ENCODE data around the gene DOK3. TPM values are rescaled to one million over a fixed set of nuclear protein-coding genes. Genes with fewer than 3 reads are reported as not detected.

The DOK3 gene
- total and polyA plus RNA-seq, 10 of the 15 experiments (the other 5 are each of a cell fraction or from before 2014, with no cell fraction given), result 6.6 to 107 (median 52.1) TPM

DNA sequence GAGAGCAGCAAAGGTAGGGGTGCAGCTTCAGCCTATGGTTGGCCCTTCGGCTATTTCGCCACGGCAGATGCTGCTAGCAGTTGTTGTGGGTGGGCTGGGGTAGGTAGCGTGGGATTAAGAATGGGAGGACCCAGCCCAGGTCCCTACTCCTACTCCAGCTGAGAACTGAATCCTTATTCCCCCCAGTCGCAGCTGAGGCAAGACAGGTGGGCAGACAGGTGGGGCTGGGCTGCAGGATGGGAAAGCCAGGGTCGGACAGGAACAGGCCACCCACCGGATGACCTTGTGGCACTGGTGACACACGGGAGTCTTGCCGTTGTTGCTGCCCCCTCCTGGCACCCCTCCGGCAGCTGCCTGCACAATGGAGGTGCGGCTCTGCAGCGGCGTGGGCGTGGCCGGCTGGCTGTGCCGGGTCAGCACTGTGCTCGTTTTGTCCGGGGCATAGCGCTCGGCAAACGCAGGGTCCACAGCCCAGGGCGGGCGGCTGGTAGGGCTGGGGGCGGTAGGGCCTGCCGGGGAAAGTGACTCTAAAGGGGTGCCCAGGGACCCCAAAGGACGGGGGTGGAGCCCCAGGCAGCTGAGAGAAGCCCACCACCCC is 20.4 kb downstream of the DOK3 start:
- no peaks in the 10 kb centered on the region for H3K79me2 ChIP-seq (ENCODE audit: control insufficient read depth, insufficient read depth, low read length)
- H3K4me1 ChIP-seq (ENCODE audit: control insufficient read depth, insufficient read depth, low read length), result peaks cover 5% of the 10 kb centered on the region
- H3K9me3 ChIP-seq (replicated peaks; ENCODE audit: control insufficient read depth, insufficient read depth, low read length), result no peaks in the 10 kb centered on the region
- peak; percentile 51 for ATAC-seq
- FAIRE-seq, result no peak
- H3K4me2 ChIP-seq (ENCODE audit: control insufficient read depth, insufficient read depth), result no peak overlapping the region
- intact Hi-C loops (cut with micrococcal nuclease; ENCODE audit: unreplicated experiment) (no loop called here), in situ Hi-C loops (cut with MboI) (no loop called here)
- ChIA-PET SMC1A (ENCODE audit: uncharacterized antibody, unreplicated experiment) (no interaction called here), POLR2A (interaction anchor here (0.6 kb wide), 1 partner anchor 23 kb away, joined by 3 read pairs; no protein-coding TSS in a partner anchor), RAD21 (ENCODE audit: unreplicated experiment) (interaction anchor here (0.5 kb wide), 1 partner anchor 14 kb away, joined by 3 read pairs; no protein-coding TSS in a partner anchor), CTCF (interaction anchor here (0.7 to 2.0 kb wide), 2 partner anchors 10 to 99 kb away, joined by 3 to 5 read pairs; no protein-coding TSS in a partner anchor)
- H3K27me3 ChIP-seq (replicated peaks in 1 of 2; ENCODE audit: control insufficient read depth in 2 of 2, insufficient read depth in 2 of 2, low read length in 1 of 2), result no peaks in the 10 kb centered on the region
- no peak for DNase-seq (ENCODE audit: low read depth, low spot score)
- BruUV-seq (replicated peaks), result no TSS peak
- no peak overlapping the region for H3K4me3 ChIP-seq
- no peak overlapping the region for H3K9ac ChIP-seq (ENCODE audit: control insufficient read depth, insufficient read depth, low read length)
- 94% methylated on average over 24 of the region's 26 CpGs for WGBS (ENCODE audit: insufficient coverage, insufficient replicate concordance, low lambda C conversion rate, missing lambda C conversion rate)
- TF ChIP-seq ZNF207 (IDR thresholded peaks at IDR 0.05; ENCODE audit: borderline replicate concordance) (no peak), KDM1A (IDR thresholded peaks at IDR 0.05; ENCODE audit: borderline replicate concordance) (no peak), CEBPZ (IDR thresholded peaks at IDR 0.05; ENCODE audit: low read depth, low read length) (no peak), ETV6 (conservative IDR thresholded peaks at IDR 0.05 in 1 of 2, IDR thresholded peaks at IDR 0.05 in 1 of 2; ENCODE audit: borderline replicate concordance in 1 of 2, low read depth in 1 of 2) (no peak), NR2F1 (conservative IDR thresholded peaks at IDR 0.05) (0 out of 2 replicates have a peak, but pooled peaks have one; percentile 22), SMAD5 (IDR thresholded peaks at IDR 0.05; ENCODE audit: low read depth) (no peak), SRF (IDR thresholded peaks at IDR 0.05; ENCODE audit: low read depth in 2 of 2, low read length in 2 of 2) (no peak)
- TF ChIP-seq, protein P1, sequence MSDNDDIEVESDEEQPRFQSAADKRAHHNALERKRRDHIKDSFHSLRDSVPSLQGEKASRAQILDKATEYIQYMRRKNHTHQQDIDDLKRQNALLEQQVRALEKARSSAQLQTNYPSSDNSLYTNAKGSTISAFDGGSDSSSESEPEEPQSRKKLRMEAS (IDR thresholded peaks at IDR 0.05; ENCODE audit: low read depth, low read length), result no peak
- TF ChIP-seq, protein P2, sequence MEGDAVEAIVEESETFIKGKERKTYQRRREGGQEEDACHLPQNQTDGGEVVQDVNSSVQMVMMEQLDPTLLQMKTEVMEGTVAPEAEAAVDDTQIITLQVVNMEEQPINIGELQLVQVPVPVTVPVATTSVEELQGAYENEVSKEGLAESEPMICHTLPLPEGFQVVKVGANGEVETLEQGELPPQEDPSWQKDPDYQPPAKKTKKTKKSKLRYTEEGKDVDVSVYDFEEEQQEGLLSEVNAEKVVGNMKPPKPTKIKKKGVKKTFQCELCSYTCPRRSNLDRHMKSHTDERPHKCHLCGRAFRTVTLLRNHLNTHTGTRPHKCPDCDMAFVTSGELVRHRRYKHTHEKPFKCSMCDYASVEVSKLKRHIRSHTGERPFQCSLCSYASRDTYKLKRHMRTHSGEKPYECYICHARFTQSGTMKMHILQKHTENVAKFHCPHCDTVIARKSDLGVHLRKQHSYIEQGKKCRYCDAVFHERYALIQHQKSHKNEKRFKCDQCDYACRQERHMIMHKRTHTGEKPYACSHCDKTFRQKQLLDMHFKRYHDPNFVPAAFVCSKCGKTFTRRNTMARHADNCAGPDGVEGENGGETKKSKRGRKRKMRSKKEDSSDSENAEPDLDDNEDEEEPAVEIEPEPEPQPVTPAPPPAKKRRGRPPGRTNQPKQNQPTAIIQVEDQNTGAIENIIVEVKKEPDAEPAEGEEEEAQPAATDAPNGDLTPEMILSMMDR (IDR thresholded peaks at IDR 0.05 in 2 of 3, conservative IDR thresholded peaks at IDR 0.05 in 1 of 3; ENCODE audit: control insufficient read depth in 2 of 3, extremely low read depth in 1 of 3, insufficient read depth in 1 of 3, low read depth in 3 of 3, low read length in 3 of 3), result 0 out of 6 replicates have a peak, but pooled peaks of 2 of the 3 experiments have one; percentile 7 to 18
- TF ChIP-seq, protein P3, sequence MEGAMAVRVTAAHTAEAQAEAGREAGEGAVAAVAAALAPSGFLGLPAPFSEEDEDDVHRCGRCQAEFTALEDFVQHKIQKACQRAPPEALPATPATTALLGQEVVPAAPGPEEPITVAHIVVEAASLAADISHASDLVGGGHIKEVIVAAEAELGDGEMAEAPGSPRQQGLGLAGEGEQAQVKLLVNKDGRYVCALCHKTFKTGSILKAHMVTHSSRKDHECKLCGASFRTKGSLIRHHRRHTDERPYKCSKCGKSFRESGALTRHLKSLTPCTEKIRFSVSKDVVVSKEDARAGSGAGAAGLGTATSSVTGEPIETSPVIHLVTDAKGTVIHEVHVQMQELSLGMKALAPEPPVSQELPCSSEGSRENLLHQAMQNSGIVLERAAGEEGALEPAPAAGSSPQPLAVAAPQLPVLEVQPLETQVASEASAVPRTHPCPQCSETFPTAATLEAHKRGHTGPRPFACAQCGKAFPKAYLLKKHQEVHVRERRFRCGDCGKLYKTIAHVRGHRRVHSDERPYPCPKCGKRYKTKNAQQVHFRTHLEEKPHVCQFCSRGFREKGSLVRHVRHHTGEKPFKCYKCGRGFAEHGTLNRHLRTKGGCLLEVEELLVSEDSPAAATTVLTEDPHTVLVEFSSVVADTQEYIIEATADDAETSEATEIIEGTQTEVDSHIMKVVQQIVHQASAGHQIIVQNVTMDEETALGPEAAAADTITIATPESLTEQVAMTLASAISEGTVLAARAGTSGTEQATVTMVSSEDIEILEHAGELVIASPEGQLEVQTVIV (IDR thresholded peaks at IDR 0.05; ENCODE audit: borderline replicate concordance, partially characterized antibody), result no peak
- H4K20me1 ChIP-seq (ENCODE audit: control insufficient read depth, insufficient read depth), result no peaks in the 10 kb centered on the region
- H3K36me3 ChIP-seq (ENCODE audit: control insufficient read depth in 2 of 2, insufficient read depth in 2 of 2, low read length in 1 of 2), result peaks cover 0 to 6% of the 10 kb centered on the region in 2 experiments; a peak in 2 of 4 replicates
- H2AFZ ChIP-seq (ENCODE audit: control insufficient read depth, low read depth, low read length), result no peak overlapping the region
- no peak overlapping the region for H3K27ac ChIP-seq (ENCODE audit: control insufficient read depth, insufficient read depth)

Measured in GM12878 (cell line).